ENCODE measurements around the gene CCDC116. TPM values are rescaled to one million over a fixed set of nuclear protein-coding genes. Genes with fewer than 3 reads are reported as not detected.

The CCDC116 gene
- total RNA-seq, 1 donor from 2014 or later = 0.41 TPM

- DNase-seq (peak; percentile 95), ATAC-seq (peak; percentile 98 to 99)
- H3K4me3 ChIP-seq = peak within 1 kb of the TSS; percentile 98
- peaks cover 28% of the 10 kb centered on the region for H3K4me1 ChIP-seq
- H3K9me3 ChIP-seq = no peaks in the 10 kb centered on the region
- peak within 1 kb of the TSS; percentile 82 for H3K27ac ChIP-seq
- intact Hi-C loops (cut with DNase I) = no loop called here
- H3K36me3 ChIP-seq = peaks cover 12% of the 10 kb centered on the region
- no peaks in the 10 kb centered on the region for H3K27me3 ChIP-seq (ENCODE audit: low read depth)
- TF ChIP-seq CTCF (IDR thresholded peaks at IDR 0.05) = peak; percentile 44
Measured at GRCh38 chr22:21629255-21630149, 3.1 kb upstream of the CCDC116 start, which contains the start of gene YDJC. Gene YDJC (minus strand): TSS chr22:21630022. CDS start chr22:21630014, 8 bp downstream.

GRCh38 chr22:21631025-21631424 lies 1.5 kb upstream of the CCDC116 start:
- no peak for DNase-seq
- intact Hi-C loops (cut with DNase I) = no loop called here
- Histone ChIP-seq H3K4me1 (peaks cover 18% of the 10 kb centered on the region), H3K36me3 (peaks cover 12% of the 10 kb centered on the region), H3K4me3 (no peak overlapping the region), H3K27ac (no peak overlapping the region), H3K27me3 (ENCODE audit: low read depth) (no peaks in the 10 kb centered on the region), H3K9me3 (no peaks in the 10 kb centered on the region)
- ATAC-seq = no peak
- no peak for TF ChIP-seq CTCF (IDR thresholded peaks at IDR 0.05)

GRCh38 chr22:21632931-21633330 lies 371 bp downstream of the CCDC116 start:
- no peak for TF ChIP-seq CTCF (IDR thresholded peaks at IDR 0.05)
- intact Hi-C loops (cut with DNase I) = no loop called here

GRCh38 chr22:21633481-21633880 lies 921 bp downstream of the CCDC116 start:
- Histone ChIP-seq H3K9me3 (no peaks in the 10 kb centered on the region), H3K27me3 (ENCODE audit: low read depth) (no peaks in the 10 kb centered on the region), H3K27ac (no peak overlapping the region), H3K4me1 (peaks cover 13% of the 10 kb centered on the region), H3K4me3 (no peak overlapping the region), H3K36me3 (no peaks in the 10 kb centered on the region)
- TF ChIP-seq CTCF (IDR thresholded peaks at IDR 0.05) = no peak
- DNase-seq (no peak), ATAC-seq (no peak)
- intact Hi-C loops (cut with DNase I) = no loop called here

More at GRCh38 chr22:21632931-21633330, 371 bp downstream of the CCDC116 start:
- DNase-seq (no peak), ATAC-seq (no peak)
- Histone ChIP-seq H3K4me3 (no peak overlapping the region), H3K27ac (no peak overlapping the region), H3K4me1 (peaks cover 18% of the 10 kb centered on the region), H3K27me3 (ENCODE audit: low read depth) (no peaks in the 10 kb centered on the region), H3K36me3 (peaks cover 5% of the 10 kb centered on the region), H3K9me3 (no peaks in the 10 kb centered on the region)

- H3K27ac ChIP-seq = no peak overlapping the region
- DNase-seq (no peak), ATAC-seq (no peak)
- no peaks in the 10 kb centered on the region for H3K9me3 ChIP-seq
- no peak overlapping the region for H3K4me3 ChIP-seq
- intact Hi-C loops (cut with DNase I) = no loop called here
- peaks cover 7% of the 10 kb centered on the region for H3K4me1 ChIP-seq
- H3K27me3 ChIP-seq (ENCODE audit: low read depth) = no peaks in the 10 kb centered on the region
- TF ChIP-seq CTCF (IDR thresholded peaks at IDR 0.05) = no peak
- H3K36me3 ChIP-seq = no peaks in the 10 kb centered on the region
Measured at GRCh38 chr22:21634081-21634480, 1.5 kb downstream of the CCDC116 start.

Measured in lower lobe of right lung (tissue), 2 donors.